Activated CD4-positive, alpha-beta T cell treated with anti-CD3 and anti-CD28 coated beads, Interleukin-2, amount 10 ng/mL, durations not matched to agents 24 days and 14 days (primary cell): ENCODE data around the gene HAUS1. TPM values are rescaled to one million over a fixed set of nuclear protein-coding genes. Genes with fewer than 3 reads are reported as not detected.

ENCODE experiments used
- DNase-seq: peaks from one replicate; pipeline ENCODE4 v3.0.0; 2022
- H3K27ac Mint-ChIP-seq: one replicate; pipeline ENCODE4 v1.8.0; 2022; ENCODE audit warnings: mild to moderate bottlenecking, mixed read lengths
- H3K27me3 Mint-ChIP-seq: one replicate; pipeline ENCODE4 v1.8.0; 2022; ENCODE audit warnings: mixed read lengths
- H3K36me3 Mint-ChIP-seq: one replicate; pipeline ENCODE4 v1.8.0; 2022; ENCODE audit warnings: low read depth, mild to moderate bottlenecking, mixed read lengths
- H3K4me1 Mint-ChIP-seq: one replicate; pipeline ENCODE4 v1.8.0; 2021; ENCODE audit warnings: mixed read lengths
- H3K4me3 Mint-ChIP-seq: one replicate; pipeline ENCODE4 v1.8.0; 2022; ENCODE audit warnings: mild to moderate bottlenecking, moderate library complexity, mixed read lengths
- H3K9me3 Mint-ChIP-seq: one replicate; pipeline ENCODE4 v1.8.0; 2021; ENCODE audit warnings: mixed read lengths
- intact Hi-C: fragments of 100-400 bp; cut with micrococcal nuclease; formaldehyde crosslinking; loops from one replicate; pipeline ENCODE4 v1.15.1; 2023
- total RNA-seq: library from RNA; stranded (reverse); gene quantifications from 2 replicates; pipeline ENCODE4 v1.2.3, GENCODE V29; 2022

HAUS1 gene
- 49.5 and 49.6 TPM in 2 replicates for total RNA-seq

- H3K4me1 Mint-ChIP-seq = peaks cover 21% of the 10 kb centered on the region
- peaks cover 7% of the 10 kb centered on the region for H3K36me3 Mint-ChIP-seq
- H3K4me3 Mint-ChIP-seq = peak within 1 kb of the TSS; percentile 96
- intact Hi-C loops = loop anchor here (5.0 kb wide), 1 partner anchor 108 kb away; no protein-coding TSS in a partner anchor
- H3K27ac Mint-ChIP-seq = peak within 1 kb of the TSS; percentile 94
- peak; percentile 96 for DNase-seq
- H3K9me3 Mint-ChIP-seq = no peaks in the 10 kb centered on the region
- H3K27me3 Mint-ChIP-seq = no peaks in the 10 kb centered on the region
Observed at GRCh38 chr18:46104128-46104911, at the start of gene HAUS1. Gene HAUS1, plus strand, starts transcription at chr18:46104385. Its CDS starts 27 bp downstream, at chr18:46104412.

- DNase-seq = no peak
- H3K27ac Mint-ChIP-seq = peak overlapping the region; percentile 55
- intact Hi-C loops = loop anchor here (2.0 to 5.0 kb wide), 2 partner anchors 16 to 43 kb away; no protein-coding TSS in a partner anchor
Observed at GRCh38 chr18:46054956-46055837, 49.0 kb upstream of the HAUS1 start.

GRCh38 chr18:46055838-46056230, 48.4 kb upstream of the HAUS1 start:
- DNase-seq = no peak
- H3K4me3 Mint-ChIP-seq = peak overlapping the region; percentile 62
- H3K36me3 Mint-ChIP-seq = no peaks in the 10 kb centered on the region
- peaks cover 6% of the 10 kb centered on the region for H3K9me3 Mint-ChIP-seq
- H3K27me3 Mint-ChIP-seq = no peaks in the 10 kb centered on the region
- peaks cover 32% of the 10 kb centered on the region for H3K4me1 Mint-ChIP-seq
- intact Hi-C loops = loop anchor here (2.0 to 5.0 kb wide), 2 partner anchors 15 to 44 kb away; no protein-coding TSS in a partner anchor
- peak overlapping the region; percentile 55 for H3K27ac Mint-ChIP-seq

More at GRCh38 chr18:46054956-46055837, 49.0 kb upstream of the HAUS1 start:
- Mint-ChIP-seq H3K36me3 (no peaks in the 10 kb centered on the region), H3K27me3 (no peaks in the 10 kb centered on the region), H3K4me1 (peaks cover 32% of the 10 kb centered on the region), H3K4me3 (peak overlapping the region; percentile 62), H3K9me3 (peaks cover 6% of the 10 kb centered on the region)

- Mint-ChIP-seq H3K36me3 (no peaks in the 10 kb centered on the region), H3K4me1 (peaks cover 15% of the 10 kb centered on the region), H3K27me3 (no peaks in the 10 kb centered on the region), H3K27ac (no peak overlapping the region), H3K9me3 (no peaks in the 10 kb centered on the region), H3K4me3 (no peak overlapping the region)
- no peak for DNase-seq
- intact Hi-C loops = no loop called here
Observed at GRCh38 chr18:46060359-46060841, 43.8 kb upstream of the HAUS1 start.

GRCh38 chr18:46061387-46061786, 42.8 kb upstream of the HAUS1 start:
- Mint-ChIP-seq H3K4me3 (no peak overlapping the region), H3K27ac (no peak overlapping the region), H3K36me3 (no peaks in the 10 kb centered on the region), H3K27me3 (no peaks in the 10 kb centered on the region), H3K4me1 (peaks cover 5% of the 10 kb centered on the region), H3K9me3 (no peaks in the 10 kb centered on the region)
- intact Hi-C loops = no loop called here
- no peak for DNase-seq

- Mint-ChIP-seq H3K4me3 (no peak overlapping the region), H3K4me1 (peaks cover 4% of the 10 kb centered on the region), H3K9me3 (no peaks in the 10 kb centered on the region), H3K27me3 (no peaks in the 10 kb centered on the region), H3K27ac (no peak overlapping the region), H3K36me3 (no peaks in the 10 kb centered on the region)
- intact Hi-C loops = no loop called here
- DNase-seq = no peak
Observed at GRCh38 chr18:46061796-46062195, 42.4 kb upstream of the HAUS1 start.

GRCh38 chr18:46062781-46063180, 41.4 kb upstream of the HAUS1 start:
- no peak for DNase-seq
- H3K4me3 Mint-ChIP-seq = no peak overlapping the region
- H3K36me3 Mint-ChIP-seq = no peaks in the 10 kb centered on the region
- H3K4me1 Mint-ChIP-seq = peaks cover 4% of the 10 kb centered on the region
- no peak overlapping the region for H3K27ac Mint-ChIP-seq
- no peaks in the 10 kb centered on the region for H3K9me3 Mint-ChIP-seq
- no peaks in the 10 kb centered on the region for H3K27me3 Mint-ChIP-seq
- intact Hi-C loops = no loop called here

- no peak for DNase-seq
- intact Hi-C loops = no loop called here
- H3K4me3 Mint-ChIP-seq = no peak overlapping the region
Observed at GRCh38 chr18:46067438-46068007, 36.7 kb upstream of the HAUS1 start.

GRCh38 chr18:46068763-46069162, 35.4 kb upstream of the HAUS1 start:
- H3K36me3 Mint-ChIP-seq = peaks cover 4% of the 10 kb centered on the region
- peaks cover 30% of the 10 kb centered on the region for H3K4me1 Mint-ChIP-seq
- H3K4me3 Mint-ChIP-seq = no peak overlapping the region
- H3K27me3 Mint-ChIP-seq = no peaks in the 10 kb centered on the region
- intact Hi-C loops = no loop called here
- no peak for DNase-seq
- no peak overlapping the region for H3K27ac Mint-ChIP-seq
- no peaks in the 10 kb centered on the region for H3K9me3 Mint-ChIP-seq

More at GRCh38 chr18:46067438-46068007, 36.7 kb upstream of the HAUS1 start:
- no peak overlapping the region for H3K27ac Mint-ChIP-seq
- no peaks in the 10 kb centered on the region for H3K9me3 Mint-ChIP-seq
- H3K4me1 Mint-ChIP-seq = peaks cover 23% of the 10 kb centered on the region
- peaks cover 3% of the 10 kb centered on the region for H3K36me3 Mint-ChIP-seq
- H3K27me3 Mint-ChIP-seq = no peaks in the 10 kb centered on the region

- H3K27ac Mint-ChIP-seq = peak overlapping the region; percentile 34
- intact Hi-C loops = no loop called here
Observed at GRCh38 chr18:46069524-46069923, 34.7 kb upstream of the HAUS1 start.

GRCh38 chr18:46070232-46070631, 34.0 kb upstream of the HAUS1 start:
- Mint-ChIP-seq H3K4me3 (peak overlapping the region; percentile 83), H3K27ac (no peak overlapping the region), H3K9me3 (no peaks in the 10 kb centered on the region), H3K4me1 (peaks cover 32% of the 10 kb centered on the region), H3K27me3 (no peaks in the 10 kb centered on the region), H3K36me3 (peaks cover 5% of the 10 kb centered on the region)
- DNase-seq = no peak
- intact Hi-C loops = loop anchor here (2.0 to 5.0 kb wide), 5 partner anchors 15 to 193 kb away; no protein-coding TSS in a partner anchor

More at GRCh38 chr18:46069524-46069923, 34.7 kb upstream of the HAUS1 start:
- H3K27me3 Mint-ChIP-seq = no peaks in the 10 kb centered on the region
- peaks cover 5% of the 10 kb centered on the region for H3K36me3 Mint-ChIP-seq
- DNase-seq = no peak
- H3K4me1 Mint-ChIP-seq = peaks cover 32% of the 10 kb centered on the region
- H3K4me3 Mint-ChIP-seq = peak overlapping the region; percentile 21
- H3K9me3 Mint-ChIP-seq = no peaks in the 10 kb centered on the region

- Mint-ChIP-seq H3K27me3 (no peaks in the 10 kb centered on the region), H3K27ac (peak overlapping the region; percentile 45), H3K9me3 (no peaks in the 10 kb centered on the region), H3K36me3 (peaks cover 7% of the 10 kb centered on the region), H3K4me3 (peak overlapping the region; percentile 83), H3K4me1 (peaks cover 32% of the 10 kb centered on the region)
- DNase-seq = peak; percentile 65
- intact Hi-C loops = loop anchor here (2.0 to 5.0 kb wide), 5 partner anchors 16 to 194 kb away; no protein-coding TSS in a partner anchor
Observed at GRCh38 chr18:46070815-46071652, 33.2 kb upstream of the HAUS1 start.
